ENCODE data around the gene SEMA3G.

Gene SEMA3G

DNA sequence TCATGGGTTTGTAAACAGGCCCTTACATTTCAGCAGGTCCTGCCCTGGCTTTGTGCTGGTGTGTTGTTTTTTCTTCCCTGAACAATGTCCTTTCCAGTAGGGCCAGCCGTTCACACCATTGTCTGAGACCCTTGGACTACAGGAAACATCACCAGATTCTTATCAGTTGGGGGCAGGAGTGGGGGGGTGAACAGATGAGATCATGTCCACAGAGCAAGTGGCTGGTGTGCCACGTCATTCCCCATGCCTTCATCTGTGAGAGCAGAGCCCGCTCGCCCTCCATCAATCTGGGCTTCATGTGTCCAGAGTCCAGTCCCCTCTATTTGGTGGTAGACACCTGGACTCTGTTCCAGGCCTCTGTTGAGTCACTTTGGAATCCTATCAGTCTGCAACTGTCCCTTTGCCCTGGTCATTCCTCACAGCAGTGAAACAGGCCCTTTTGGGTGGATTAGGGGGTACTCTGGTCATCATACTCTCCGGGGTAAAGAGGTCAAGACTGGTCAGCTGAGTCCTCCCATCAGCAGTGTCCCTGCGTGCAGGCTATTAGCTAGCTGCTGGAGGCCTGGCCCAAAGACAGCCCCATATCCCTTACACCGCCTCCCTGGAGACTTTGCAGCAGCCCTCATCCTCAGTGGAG lies 15.0 kb downstream of the SEMA3G start:
- no peak overlapping the region for H3K4me3 Mint-ChIP-seq

GRCh38 chr3:52429031-52429430 lies 15.9 kb downstream of the SEMA3G start:
- Mint-ChIP-seq H3K4me1 (no peaks in the 10 kb centered on the region), H3K27ac (no peak overlapping the region), H3K27me3 (no peaks in the 10 kb centered on the region), H3K4me3 (no peak overlapping the region), H3K9me3 (no peaks in the 10 kb centered on the region), H3K36me3 (no peaks in the 10 kb centered on the region)
- ATAC-seq: no peak

More for the DNA sequence above, 15.0 kb downstream of the SEMA3G start:
- H3K36me3 Mint-ChIP-seq: no peaks in the 10 kb centered on the region
- no peak overlapping the region for H3K27ac Mint-ChIP-seq
- no peaks in the 10 kb centered on the region for H3K4me1 Mint-ChIP-seq
- ATAC-seq: no peak
- H3K9me3 Mint-ChIP-seq: no peaks in the 10 kb centered on the region
- no peaks in the 10 kb centered on the region for H3K27me3 Mint-ChIP-seq

DNA sequence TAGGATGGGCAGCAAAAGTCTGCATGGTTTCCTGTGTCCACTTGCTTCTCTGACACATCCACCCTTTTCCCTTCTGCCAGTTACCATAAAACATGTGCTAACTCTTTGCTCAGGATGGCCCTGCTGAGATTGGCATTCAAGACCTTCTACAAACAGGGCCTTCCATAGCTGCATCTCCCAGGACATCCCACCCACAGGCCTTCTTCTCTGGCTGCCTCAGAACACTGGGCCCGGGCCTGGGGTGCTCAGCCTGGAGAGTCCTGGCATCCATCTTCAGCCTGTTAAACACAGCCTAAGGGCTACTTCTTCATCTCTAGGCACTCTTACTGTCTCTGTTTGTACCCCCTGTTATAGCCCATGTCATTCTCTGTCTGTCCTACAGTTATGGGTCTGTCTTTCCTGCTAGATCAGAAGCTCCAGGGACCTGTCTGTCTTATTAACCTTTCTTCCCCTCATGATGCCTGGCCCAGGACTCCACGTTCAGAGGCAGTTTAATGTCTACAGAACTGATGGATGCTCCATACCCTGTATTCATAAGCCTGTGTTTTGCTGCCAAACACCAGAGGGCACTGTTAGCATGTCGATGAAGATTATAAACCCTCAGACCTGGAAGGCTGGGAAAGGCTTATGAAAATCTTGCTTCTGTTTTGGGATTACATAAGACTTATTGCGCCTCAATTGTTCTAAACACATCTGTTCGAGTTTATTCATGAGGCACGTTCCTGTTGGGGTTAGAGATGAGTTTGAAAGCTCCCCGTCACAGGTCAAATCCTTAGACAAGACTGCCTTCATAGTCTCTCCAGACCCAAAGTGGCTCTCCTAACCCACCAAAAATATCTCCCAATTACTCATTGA lies 16.5 kb downstream of the SEMA3G start:
- Mint-ChIP-seq H3K27me3 (no peaks in the 10 kb centered on the region), H3K4me3 (no peak overlapping the region), H3K36me3 (no peaks in the 10 kb centered on the region), H3K4me1 (no peaks in the 10 kb centered on the region), H3K27ac (no peak overlapping the region), H3K9me3 (no peaks in the 10 kb centered on the region)
- peak; percentile 63 for ATAC-seq

GRCh38 chr3:52423173-52423572 lies 21.7 kb downstream of the SEMA3G start:
- Mint-ChIP-seq H3K9me3 (no peaks in the 10 kb centered on the region), H3K4me3 (no peak overlapping the region), H3K4me1 (no peaks in the 10 kb centered on the region), H3K27ac (no peak overlapping the region), H3K27me3 (no peaks in the 10 kb centered on the region), H3K36me3 (no peaks in the 10 kb centered on the region)
- no peak for ATAC-seq

- Mint-ChIP-seq H3K27ac (no peak overlapping the region), H3K4me1 (no peaks in the 10 kb centered on the region), H3K4me3 (no peak overlapping the region), H3K27me3 (no peaks in the 10 kb centered on the region), H3K36me3 (no peaks in the 10 kb centered on the region), H3K9me3 (no peaks in the 10 kb centered on the region)
- no peak for ATAC-seq
Measured at GRCh38 chr3:52422669-52423068, 22.2 kb downstream of the SEMA3G start.

DNA sequence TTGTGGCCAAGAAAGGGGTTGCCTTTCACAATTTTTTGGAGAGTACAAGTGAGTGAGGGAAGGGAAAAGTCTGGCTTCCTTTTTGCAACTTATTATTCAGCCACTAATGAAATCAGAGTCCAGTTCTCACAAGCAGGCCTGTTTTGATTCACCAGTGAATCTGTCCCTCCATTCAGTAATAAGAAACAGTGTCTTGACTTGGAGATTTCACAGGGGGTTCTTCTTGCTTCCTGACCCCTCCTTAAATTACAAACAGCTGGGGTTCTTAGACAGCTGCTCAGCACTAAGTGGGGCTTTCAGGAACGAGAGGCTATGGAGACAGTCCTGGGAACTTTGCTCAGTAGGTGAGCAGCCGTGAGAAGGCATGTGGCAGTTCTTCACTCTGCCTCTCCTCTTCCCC lies 24.5 kb downstream of the SEMA3G start:
- Mint-ChIP-seq H3K9me3 (no peaks in the 10 kb centered on the region), H3K27ac (no peak overlapping the region), H3K4me3 (no peak overlapping the region), H3K36me3 (no peaks in the 10 kb centered on the region), H3K27me3 (no peaks in the 10 kb centered on the region), H3K4me1 (no peaks in the 10 kb centered on the region)
- ATAC-seq: no peak

DNA sequence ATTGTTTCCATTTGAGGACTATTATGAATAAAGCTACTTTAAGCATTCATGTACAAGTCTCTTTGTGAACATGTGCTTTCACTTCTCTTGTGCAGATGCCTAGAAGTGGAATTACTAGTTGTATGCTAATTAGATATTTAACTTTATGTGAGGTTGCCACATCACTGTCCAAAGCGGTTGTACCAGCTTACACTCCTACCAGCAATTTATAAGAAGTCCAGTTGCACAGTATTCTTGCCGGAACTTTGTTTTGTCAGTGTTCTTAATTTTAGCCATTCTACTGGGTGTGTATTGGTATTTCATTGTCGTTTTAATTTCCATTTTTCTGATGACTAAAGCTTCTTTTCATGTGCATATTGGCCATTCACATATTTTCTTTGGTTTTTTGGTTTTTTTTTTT lies 29.1 kb downstream of the SEMA3G start:
- no peaks in the 10 kb centered on the region for H3K9me3 Mint-ChIP-seq
- peaks cover 5% of the 10 kb centered on the region for H3K36me3 Mint-ChIP-seq
- no peak for ATAC-seq
- H3K27ac Mint-ChIP-seq: no peak overlapping the region
- H3K4me1 Mint-ChIP-seq: peaks cover 12% of the 10 kb centered on the region
- no peaks in the 10 kb centered on the region for H3K27me3 Mint-ChIP-seq
- H3K4me3 Mint-ChIP-seq: no peak overlapping the region

- Mint-ChIP-seq H3K27ac (peak overlapping the region; percentile 95), H3K9me3 (no peaks in the 10 kb centered on the region), H3K4me3 (peak overlapping the region; percentile 91), H3K27me3 (no peaks in the 10 kb centered on the region), H3K36me3 (peaks cover 37% of the 10 kb centered on the region), H3K4me1 (peaks cover 35% of the 10 kb centered on the region)
- no peak for ATAC-seq
Measured at GRCh38 chr3:52408466-52408865, 36.4 kb downstream of the SEMA3G start.

- Mint-ChIP-seq H3K27ac (peak overlapping the region; percentile 95), H3K4me3 (peak overlapping the region; percentile 7), H3K4me1 (peaks cover 35% of the 10 kb centered on the region), H3K27me3 (no peaks in the 10 kb centered on the region), H3K9me3 (no peaks in the 10 kb centered on the region), H3K36me3 (peaks cover 44% of the 10 kb centered on the region)
- no peak for ATAC-seq
Measured at GRCh38 chr3:52407779-52408178, 37.1 kb downstream of the SEMA3G start.

DNA sequence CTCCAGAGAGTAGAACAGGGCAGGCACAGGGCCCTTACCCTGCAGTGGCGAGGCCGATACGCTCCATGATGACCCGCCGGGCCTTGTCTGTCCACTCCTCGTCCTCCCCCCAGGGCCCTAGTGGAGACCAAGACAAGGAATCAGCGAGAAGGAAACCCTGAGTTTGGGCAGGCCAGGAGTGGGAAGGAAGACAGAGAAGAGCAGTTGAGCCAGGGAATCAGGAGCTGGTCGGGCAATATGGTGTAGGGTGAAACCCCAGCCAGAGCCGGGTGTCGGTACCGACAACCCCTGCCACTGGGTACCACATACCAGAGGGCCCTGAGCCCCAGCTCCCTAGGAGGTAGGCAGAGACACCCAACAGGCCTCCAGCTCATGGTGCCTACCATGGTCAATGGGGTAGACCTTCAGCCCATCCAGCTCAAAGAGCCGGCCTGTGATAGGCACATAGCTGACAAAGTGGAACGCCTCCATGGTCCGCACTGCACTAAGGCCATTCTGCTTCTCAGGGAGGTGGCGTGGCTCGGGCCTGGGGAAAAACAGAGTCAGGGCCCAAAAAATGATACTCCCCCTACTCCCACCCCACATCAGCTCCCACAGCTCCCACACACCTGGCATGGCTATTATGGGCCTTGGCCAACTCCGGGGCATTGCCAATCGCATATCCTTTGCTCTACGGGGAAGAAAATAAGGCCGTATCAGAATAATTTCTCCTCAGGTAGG lies 38.0 kb downstream of the SEMA3G start:
- peaks cover 52% of the 10 kb centered on the region for H3K36me3 Mint-ChIP-seq
- H3K4me3 Mint-ChIP-seq: no peak overlapping the region
- no peaks in the 10 kb centered on the region for H3K9me3 Mint-ChIP-seq

DNA sequence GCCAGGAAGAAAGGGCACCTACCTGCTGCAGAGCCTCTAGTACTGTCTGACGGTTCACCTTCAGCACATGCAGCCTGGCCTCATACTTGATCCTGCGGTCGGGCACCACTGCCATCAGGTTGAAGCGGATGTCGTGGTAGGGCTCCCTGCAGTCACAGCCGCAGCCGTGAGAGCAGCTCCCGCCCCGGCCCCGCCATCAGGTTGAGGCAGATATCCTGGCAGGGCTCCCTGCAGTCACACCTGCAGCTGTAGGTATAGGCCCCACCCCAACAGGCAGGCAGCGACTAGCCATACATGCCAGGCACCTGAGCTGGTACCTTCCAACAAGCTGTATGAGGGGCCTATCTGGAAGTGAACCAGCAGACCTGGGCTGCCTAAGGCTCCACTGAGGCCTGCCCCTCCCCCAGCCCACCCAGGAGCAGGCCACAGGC lies 38.7 kb downstream of the SEMA3G start:
- Mint-ChIP-seq H3K27ac (no peak overlapping the region), H3K4me1 (peaks cover 27% of the 10 kb centered on the region), H3K4me3 (no peak overlapping the region), H3K9me3 (no peaks in the 10 kb centered on the region), H3K27me3 (no peaks in the 10 kb centered on the region), H3K36me3 (peaks cover 59% of the 10 kb centered on the region)
- no peak for ATAC-seq

More for the DNA sequence above, 38.0 kb downstream of the SEMA3G start:
- ATAC-seq: no peak
- Mint-ChIP-seq H3K4me1 (peaks cover 34% of the 10 kb centered on the region), H3K27me3 (no peaks in the 10 kb centered on the region), H3K27ac (no peak overlapping the region)

DNA sequence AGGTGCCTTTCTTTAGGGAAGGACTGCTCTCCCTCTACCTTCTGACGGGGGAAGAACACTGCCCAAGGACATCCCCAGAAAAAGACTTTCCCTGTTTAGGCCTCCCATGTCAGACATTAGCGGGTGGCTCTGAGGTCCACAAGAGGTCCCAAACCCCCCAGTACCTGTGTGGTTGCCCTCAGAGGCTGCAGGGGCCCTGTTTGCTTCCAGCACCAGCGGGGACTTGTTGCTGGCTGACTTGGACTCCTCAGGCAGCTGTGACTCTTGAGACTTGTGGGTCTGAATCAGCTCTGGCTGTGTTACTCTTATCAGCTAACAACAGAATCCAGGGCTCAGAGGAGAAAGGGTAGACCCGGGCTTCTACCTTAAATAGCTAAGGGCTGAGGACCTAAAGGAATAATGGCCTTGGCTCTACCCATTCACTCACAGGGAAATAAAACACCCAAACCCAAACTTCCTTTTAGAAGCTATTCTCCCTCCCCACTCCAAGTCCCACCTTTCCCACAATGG lies 39.2 kb downstream of the SEMA3G start:
- Mint-ChIP-seq H3K9me3 (no peaks in the 10 kb centered on the region), H3K4me3 (no peak overlapping the region), H3K27me3 (no peaks in the 10 kb centered on the region), H3K36me3 (peaks cover 65% of the 10 kb centered on the region), H3K27ac (no peak overlapping the region), H3K4me1 (peaks cover 22% of the 10 kb centered on the region)
- ATAC-seq: no peak

GRCh38 chr3:52405066-52405465 lies 39.8 kb downstream of the SEMA3G start:
- Mint-ChIP-seq H3K4me1 (peaks cover 21% of the 10 kb centered on the region), H3K4me3 (no peak overlapping the region), H3K27me3 (no peaks in the 10 kb centered on the region), H3K9me3 (no peaks in the 10 kb centered on the region), H3K36me3 (peaks cover 70% of the 10 kb centered on the region), H3K27ac (no peak overlapping the region)
- no peak for ATAC-seq

GRCh38 chr3:52404391-52404790 lies 40.5 kb downstream of the SEMA3G start:
- no peak overlapping the region for H3K27ac Mint-ChIP-seq
- peaks cover 70% of the 10 kb centered on the region for H3K36me3 Mint-ChIP-seq
- H3K27me3 Mint-ChIP-seq: no peaks in the 10 kb centered on the region
- ATAC-seq: no peak
- peaks cover 21% of the 10 kb centered on the region for H3K4me1 Mint-ChIP-seq
- no peak overlapping the region for H3K4me3 Mint-ChIP-seq
- H3K9me3 Mint-ChIP-seq: no peaks in the 10 kb centered on the region

DNA sequence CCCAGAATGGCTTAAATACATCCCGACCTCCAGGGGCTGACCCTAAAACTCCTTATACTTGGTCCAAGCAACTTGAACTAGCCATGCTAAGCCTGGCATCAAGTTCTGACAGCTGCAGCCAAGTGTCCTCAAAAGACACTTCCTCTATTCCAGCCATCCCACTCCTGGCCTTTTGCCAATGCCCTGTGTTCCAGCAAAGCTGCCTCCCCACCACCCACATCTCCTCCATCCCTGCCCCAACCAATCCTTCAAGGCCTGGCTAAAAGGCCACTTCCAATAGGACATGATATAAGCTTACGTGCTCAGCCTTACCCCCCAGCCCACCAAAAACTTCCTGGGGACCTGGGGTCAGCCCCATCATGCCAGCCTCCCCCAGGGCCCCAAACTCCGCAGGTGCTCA lies 40.9 kb downstream of the SEMA3G start:
- no peak overlapping the region for H3K27ac Mint-ChIP-seq
- H3K27me3 Mint-ChIP-seq: no peaks in the 10 kb centered on the region
- H3K36me3 Mint-ChIP-seq: peaks cover 70% of the 10 kb centered on the region
- no peak for ATAC-seq
- no peaks in the 10 kb centered on the region for H3K9me3 Mint-ChIP-seq
- peaks cover 17% of the 10 kb centered on the region for H3K4me1 Mint-ChIP-seq
- H3K4me3 Mint-ChIP-seq: no peak overlapping the region
